ENCODE measurements around the gene COA8.
A peak's percentile ranks its signal among the peaks of the same experiment; 100 is the strongest.
"Not testable (repeated sequence)": the region's sequence is repeated elsewhere in the genome, so short reads cannot be mapped to it uniquely, and the experiment has no call there.

COA8 gene

DNA sequence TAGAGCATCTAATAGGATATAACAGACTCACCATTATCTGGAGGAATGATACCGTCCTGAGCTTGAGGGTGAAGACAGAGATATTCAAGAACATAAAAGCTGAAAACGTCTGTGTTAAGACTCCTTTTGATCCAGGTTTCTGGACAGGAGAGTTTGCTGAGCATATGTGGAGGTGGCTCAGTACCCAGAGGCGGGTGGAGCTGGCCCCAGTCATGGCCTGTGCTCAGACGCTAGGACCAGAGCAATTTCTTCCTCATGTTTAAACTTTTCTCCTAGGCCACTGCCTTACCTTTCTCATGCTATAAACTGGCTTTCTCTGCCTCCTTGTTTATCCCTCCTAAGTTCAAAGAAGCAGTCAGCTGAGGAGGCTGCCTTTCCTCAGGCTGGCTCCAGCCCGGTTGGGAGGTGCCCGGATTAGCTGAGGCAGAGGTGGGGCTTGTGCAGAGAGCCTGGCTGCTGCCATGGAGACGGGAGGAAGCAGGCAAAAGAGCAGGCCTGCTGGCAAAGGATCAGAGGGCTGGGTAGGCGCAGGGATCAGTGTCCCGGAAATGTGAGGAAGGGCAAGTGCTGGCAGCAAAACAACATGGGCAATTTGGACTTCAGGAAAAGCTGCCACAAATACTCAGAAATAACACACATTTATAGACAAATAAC lies 13.7 kb downstream of the COA8 start:
- no peak for DNase-seq

DNA sequence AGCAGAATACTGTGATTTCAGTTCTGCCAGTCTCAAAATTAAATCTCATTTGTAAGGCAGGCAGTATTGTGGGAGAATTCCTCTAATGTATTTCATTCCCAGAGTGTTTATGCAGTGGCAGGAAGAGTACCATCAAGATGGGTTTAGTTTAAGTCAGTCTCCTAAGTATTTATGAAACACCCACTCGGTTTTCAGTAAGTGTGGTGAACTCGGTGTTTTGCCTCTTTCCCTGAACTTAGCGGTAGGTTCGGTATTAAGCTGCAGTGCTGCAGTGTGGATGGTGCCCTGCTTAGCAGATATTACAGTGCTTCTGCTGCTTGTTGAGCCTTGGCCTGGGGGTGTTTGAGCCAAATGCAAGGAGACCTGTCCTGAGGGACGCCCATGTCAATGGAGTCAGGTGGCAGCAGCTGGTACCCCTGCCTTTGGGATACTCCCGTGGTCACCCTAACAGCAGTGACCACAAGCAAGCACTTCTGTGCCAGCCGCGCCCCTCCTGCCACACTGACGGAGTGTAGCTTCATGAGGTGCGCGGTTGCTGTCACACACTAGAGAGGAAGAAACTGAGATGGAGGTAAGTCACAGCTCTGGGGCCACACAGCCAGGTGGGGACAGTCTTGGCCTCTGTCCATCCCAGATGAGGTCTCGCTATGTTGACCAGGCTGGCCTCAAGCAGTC lies 15.8 kb downstream of the COA8 start:
- DNase-seq: no peak

DNA sequence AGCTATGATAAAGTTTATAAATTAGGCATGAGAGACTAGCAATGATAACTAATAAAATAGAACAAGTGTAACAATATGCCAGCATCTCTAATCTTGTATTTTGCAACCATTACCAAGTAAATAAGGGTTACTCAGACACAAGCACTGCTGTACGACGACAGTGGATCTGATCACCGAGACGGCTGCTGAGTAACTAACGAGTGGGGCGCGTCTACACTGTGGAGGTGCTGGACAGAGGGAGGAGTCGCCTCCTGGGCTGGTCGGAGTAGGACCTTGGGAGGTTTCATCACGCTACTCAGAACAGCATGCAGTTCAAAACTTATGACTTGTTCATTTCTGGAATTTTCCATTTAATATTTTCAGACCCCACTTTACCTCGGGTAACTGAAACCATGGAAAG lies 18.4 kb downstream of the COA8 start:
- DNase-seq: no peak

DNA sequence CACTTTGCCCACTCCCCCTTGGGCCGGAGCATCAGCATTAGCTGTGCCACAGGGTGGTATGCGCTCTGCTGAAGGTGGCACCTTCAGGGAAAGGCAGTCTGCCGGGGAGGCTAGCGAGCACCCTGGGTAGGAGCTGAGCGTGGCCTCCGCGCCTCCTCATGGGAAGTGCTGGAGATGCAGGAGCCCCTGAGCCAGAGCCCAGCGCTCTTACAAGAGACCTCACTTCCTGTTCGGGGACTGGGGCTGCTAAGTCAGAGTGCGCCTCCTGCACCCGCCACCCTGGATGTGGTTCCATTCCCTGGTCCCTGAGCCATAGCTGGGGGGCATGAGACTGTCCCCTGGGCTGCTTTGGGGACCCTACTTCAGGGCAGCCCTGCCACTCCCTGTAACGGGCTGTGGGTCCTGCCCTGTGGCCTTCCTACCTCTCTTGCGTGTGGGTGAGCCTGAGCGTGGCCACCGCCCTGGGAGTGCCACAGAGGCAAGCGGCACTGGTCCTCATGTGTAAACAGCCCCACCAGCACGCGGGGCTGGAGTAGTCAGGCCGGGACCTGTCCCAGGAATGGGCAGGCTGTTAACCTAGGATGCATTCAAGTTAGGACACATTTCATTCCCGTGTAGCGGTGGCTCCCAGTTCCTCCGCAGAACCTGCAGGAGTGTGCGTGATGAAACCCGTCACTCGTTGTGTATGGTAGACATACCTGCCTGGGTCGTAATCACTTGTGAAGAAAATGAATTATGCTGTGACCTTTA lies 19.4 kb downstream of the COA8 start:
- no peak for DNase-seq

GRCh38 chr14:103584326-103584915 lies 21.7 kb downstream of the COA8 start:
- DNase-seq: no peak

DNA sequence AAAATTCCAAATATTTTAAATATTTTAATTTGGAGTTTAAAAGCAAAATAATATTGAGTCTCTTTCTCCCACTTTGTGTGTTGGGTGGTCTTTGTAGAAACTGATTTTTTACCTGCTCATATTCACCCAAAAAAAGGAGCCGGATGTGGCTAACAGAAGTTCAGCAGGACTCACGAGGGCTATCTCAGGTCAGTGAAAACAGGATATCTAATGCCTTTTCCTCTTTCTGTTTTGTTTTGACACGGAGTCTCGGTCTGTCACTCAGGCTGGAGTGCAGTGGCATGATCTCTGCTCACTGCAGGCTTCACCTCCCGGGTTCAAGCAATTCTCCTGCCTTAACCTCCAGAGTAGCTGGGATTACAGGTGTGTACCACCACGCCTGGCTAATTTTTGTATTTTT lies 30.8 kb downstream of the COA8 start:
- no peak for DNase-seq

DNA sequence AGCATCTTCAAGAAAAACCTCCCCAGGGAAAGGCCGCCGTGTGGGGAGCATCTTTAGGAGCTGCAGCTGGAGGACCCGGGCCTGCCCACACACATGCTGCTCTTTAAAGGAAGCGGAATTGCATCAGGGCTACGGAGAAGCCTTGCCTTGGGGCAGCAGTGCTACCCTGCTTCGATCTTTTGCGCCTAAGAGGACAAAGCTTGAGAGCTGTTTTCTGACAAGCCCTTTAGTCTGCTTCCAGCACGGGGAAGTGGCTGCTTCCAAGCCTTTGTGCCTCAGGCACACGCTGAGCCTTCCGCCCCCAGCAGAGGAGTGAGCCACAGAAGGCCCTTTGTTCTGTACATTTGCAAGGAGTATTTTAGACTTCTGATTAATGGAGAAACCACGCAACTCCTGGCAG lies 31.5 kb downstream of the COA8 start:
- DNase-seq: no peak

DNA sequence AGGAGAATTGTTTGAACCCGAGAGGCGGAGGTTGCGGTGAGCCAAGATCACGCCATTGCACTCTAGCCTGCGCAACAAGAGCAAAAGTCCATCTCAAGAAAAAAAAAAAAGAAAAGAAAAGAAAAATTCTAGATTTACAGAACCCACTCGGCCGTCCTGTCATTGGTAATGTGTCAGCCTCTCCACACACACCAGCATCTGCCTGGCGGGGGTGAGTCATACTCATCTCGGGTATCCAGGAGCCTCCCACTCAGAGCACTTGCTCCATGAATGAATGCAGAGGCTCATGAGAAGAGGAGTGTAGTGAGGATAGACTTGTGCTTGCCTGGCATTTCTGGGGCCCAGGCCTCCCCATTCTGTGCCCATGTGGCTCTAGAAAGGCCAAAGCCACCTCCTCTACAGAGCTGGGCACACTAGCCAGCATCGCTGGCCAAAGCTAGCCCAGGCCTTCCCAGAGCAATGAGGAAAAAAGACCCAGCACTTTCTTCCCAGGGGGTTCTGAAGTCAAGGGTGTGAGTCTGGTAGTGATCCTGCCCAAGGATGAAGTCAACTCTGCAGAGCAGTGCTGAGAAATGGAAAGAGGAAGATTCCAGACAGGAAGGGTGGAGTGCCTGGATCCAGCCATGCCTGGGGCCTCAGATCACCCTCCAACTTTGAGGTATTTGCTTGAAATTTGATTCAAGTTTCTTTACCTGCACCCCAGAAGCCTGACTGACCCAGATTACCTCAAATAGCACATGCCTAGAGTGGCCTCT lies 35.0 kb downstream of the COA8 start:
- no peak for DNase-seq

GRCh38 chr14:103600503-103600902 lies 37.7 kb downstream of the COA8 start:
- DNase-seq: no peak

- no peak for DNase-seq
Observed at GRCh38 chr14:103604620-103605019, 41.9 kb downstream of the COA8 start.

DNA sequence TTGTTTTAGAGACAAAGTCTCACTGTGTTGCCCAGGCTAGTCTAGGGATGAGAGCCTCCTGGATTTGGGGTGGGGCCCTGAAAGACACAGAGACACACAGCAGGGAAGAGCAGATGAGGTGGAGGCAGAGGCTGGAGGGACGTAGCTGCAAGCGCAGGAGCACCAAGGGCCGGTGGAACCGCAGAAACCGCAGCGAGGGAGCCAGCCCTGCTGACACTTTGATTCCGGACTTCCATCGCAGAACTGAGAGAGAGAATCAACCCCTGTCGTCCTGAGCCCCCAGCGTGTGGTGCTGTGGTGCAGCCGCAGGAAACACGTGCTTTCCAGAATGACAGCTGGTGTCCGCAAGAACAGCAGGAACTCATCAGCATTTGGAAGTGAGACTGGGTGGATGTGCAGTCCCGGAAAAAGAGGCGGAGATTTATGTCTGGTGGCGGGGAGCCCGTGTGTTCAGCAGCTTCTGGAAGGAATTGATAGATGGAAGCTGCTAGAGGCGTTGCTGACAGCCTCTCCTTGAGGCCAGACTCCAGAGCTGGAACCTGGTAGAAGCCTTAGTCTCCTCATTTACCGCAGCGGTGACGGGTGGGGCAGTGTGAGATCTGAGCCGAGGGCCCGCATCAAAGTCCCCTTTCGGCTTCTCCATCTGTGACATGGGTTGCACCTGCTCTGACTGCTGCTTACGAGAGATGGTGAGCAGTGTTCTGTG lies 44.4 kb downstream of the COA8 start:
- peak; percentile 37 for DNase-seq

- DNase-seq: no peak
Observed at GRCh38 chr14:103607822-103608221, 45.1 kb downstream of the COA8 start.

GRCh38 chr14:103609081-103609480 lies 46.3 kb downstream of the COA8 start:
- DNase-seq: not testable (repeated sequence)

DNA sequence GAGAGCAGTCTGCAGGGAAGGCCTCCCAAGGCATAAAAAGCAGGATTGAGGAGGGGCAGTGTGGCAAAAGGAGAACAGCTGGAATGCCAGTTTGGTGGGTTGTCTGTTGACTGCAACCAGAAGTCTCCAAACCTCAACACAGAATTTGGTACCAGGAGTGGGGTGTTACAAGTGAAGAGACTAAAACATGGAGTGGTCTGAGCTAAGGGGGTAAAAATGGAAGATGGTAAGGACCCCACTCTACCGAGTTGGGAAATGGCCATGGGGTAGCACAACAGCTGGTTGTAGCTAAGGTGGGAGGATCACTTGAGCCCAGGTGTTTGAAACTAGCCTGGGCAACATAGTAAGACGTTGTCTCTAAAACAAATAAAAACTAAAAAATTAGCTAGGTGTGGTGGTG lies 48.5 kb downstream of the COA8 start:
- DNase-seq: no peak

GRCh38 chr14:103613517-103613916 lies 50.8 kb downstream of the COA8 start:
- no peak for DNase-seq

- DNase-seq: no peak
Observed at GRCh38 chr14:103616635-103617300, 54.0 kb downstream of the COA8 start.

GRCh38 chr14:103619057-103619456 lies 56.3 kb downstream of the COA8 start:
- no peak for DNase-seq

DNA sequence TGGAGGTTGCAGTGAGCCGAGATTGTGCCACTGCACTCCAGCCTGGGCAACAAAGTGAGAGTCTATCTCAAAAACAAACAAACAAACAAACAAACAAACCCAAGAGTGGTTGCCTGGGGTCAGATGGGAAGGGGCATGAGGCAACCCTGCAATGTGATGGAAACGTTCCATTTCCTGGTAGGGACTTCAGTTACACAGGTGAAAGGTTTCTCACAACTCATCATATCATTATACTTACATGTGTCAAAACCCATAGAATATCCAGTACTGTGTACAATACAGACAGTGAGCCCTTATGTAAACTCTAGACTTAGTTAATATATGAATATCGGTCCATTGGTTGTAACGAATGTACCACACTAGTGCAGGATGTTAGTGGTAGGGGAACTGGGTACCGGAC lies 59.1 kb downstream of the COA8 start:
- no peak for DNase-seq

- DNase-seq: no peak
Observed at GRCh38 chr14:103623308-103623707, 60.5 kb downstream of the COA8 start.

DNA sequence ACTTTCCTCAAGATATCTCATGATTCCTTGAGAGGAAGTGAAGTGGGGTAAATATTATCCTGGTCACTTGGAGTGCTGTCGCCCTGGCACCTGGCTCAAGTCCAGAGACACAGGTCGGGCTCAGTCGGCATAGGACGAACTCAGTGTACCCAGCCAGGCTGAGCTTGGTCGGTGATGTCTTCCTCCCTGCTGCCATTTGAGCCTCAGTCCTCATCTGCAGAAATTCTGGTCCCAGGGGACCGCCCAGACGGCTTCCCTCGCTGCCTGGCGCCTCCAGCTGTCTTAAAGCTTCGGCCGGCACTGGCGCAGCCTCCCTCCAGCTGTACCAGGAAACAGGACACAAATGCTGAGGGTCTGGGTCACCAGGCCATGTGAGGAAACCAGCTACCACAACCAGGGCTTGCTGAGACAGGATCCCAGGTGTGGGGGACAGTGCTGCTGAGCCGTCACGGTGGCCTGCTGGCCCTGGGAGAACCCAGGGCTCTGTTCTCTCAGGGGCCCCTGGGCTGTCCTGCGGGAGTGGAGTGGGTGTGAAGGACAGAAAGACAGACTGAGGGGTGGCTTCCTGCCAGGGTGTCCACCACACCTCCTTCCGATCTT lies 61.2 kb downstream of the COA8 start:
- no peak for DNase-seq

GRCh38 chr14:103624860-103625259 lies 62.1 kb downstream of the COA8 start:
- no peak for DNase-seq
